Measurements from ENCODE around the gene MAST4.

Gene MAST4

DNA sequence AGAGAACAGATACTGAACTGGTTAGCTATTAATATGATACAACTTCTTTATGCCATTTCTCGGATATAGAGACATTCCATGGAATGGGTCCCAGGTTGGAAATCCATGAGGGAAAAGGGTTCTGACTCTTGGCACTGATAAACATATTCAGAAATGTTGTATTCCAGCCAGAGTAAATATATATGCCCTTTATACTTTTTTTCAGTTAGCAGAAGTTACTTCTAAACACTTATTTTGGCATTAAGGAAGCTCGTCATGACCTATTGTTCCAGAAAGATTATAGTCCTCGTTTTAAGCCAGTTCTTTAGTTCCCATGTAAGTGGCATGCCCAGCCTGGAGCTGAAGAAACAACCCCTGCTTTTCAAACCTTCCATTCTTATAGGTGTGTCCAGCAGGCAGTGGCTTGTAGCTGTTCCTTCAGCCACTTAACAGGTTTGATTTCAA, 418.8 kb downstream of the MAST4 start:
- DNase-seq (ENCODE audit: low read depth in 2 of 2): peak; percentile 50 to 95
- H3K4me3 ChIP-seq (replicated peaks in 1 of 2; ENCODE audit: low read depth in 2 of 2, low read length in 2 of 2): peak overlapping the region; percentile 32 to 34
- TF ChIP-seq, protein P1, sequence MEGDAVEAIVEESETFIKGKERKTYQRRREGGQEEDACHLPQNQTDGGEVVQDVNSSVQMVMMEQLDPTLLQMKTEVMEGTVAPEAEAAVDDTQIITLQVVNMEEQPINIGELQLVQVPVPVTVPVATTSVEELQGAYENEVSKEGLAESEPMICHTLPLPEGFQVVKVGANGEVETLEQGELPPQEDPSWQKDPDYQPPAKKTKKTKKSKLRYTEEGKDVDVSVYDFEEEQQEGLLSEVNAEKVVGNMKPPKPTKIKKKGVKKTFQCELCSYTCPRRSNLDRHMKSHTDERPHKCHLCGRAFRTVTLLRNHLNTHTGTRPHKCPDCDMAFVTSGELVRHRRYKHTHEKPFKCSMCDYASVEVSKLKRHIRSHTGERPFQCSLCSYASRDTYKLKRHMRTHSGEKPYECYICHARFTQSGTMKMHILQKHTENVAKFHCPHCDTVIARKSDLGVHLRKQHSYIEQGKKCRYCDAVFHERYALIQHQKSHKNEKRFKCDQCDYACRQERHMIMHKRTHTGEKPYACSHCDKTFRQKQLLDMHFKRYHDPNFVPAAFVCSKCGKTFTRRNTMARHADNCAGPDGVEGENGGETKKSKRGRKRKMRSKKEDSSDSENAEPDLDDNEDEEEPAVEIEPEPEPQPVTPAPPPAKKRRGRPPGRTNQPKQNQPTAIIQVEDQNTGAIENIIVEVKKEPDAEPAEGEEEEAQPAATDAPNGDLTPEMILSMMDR (IDR thresholded peaks at IDR 0.05; ENCODE audit: low read depth, low read length): no peak

GRCh38 chr5:67015541-67016191, 419.5 kb downstream of the MAST4 start:
- peak; percentile 40 to 64 for DNase-seq (ENCODE audit: low read depth in 2 of 2)
- TF ChIP-seq, protein P1 (IDR thresholded peaks at IDR 0.05; ENCODE audit: low read depth, low read length): no peak
- peak overlapping the region; percentile 32 to 34 for H3K4me3 ChIP-seq (replicated peaks in 1 of 2; ENCODE audit: low read depth in 2 of 2, low read length in 2 of 2)

DNA sequence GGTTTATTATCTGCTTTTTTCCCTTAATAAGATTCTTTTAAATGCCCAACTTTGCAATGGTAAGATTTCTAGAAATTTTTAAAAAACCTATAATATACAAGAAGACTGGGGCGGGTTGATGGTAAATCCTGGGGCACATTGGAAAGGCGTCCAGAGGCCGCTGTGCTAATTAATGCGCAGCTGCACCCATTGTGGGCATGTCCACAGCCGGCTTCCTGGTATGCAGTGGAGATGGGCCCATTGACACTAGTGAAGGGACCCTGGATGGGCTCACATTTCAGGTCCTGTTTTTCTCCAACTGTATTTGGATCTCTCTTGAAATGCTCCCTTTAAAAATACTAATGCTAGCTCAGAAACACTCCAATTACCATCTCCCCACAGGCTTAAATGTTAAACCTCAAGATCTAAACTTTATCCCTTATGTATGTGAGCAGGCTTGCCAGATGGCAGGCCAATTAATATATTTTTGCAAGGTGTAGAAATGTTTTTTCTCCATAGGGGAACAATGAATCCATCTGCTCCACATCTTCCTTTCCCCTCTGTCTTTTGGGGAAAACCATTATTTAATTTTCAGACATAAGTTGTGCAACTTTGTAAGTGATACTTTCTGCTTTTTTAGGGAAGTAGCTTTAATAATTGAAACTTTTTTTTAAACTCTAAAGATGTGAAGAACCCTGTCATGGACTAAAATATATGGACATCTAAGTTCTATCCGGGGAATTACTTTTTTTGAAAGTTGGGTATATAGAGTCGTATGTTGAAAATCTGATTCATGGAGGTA, 423.1 kb downstream of the MAST4 start:
- DNase-seq (ENCODE audit: low read depth in 2 of 2): no peak
- TF ChIP-seq, protein P1 (IDR thresholded peaks at IDR 0.05; ENCODE audit: low read depth, low read length): no peak
- no peak overlapping the region for H3K4me3 ChIP-seq (replicated peaks in 1 of 2; ENCODE audit: low read depth in 2 of 2, low read length in 2 of 2)

DNA sequence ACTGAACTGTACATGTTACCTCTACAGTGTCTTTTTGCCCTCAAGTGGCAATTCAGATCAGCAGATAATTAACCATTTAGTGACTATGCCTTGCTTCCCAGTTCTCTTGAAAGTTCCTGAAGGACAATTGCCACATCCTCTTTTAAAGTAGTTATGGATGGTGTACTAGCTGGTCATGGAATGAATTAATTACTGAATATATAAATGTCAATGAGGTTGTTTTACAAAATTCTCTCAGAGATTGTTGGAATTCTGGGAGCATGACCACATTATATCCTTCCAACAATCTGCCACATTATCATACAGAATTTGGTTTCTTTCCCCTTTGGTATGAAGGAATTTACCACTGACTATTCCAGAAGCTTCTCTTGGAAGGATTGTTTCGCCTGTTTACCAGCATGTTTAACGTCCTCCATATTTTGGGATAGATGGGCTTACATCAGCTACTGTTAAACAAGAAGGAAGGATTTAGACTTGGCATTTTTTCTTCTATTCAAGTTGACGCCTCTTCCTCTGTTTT, 424.0 kb downstream of the MAST4 start:
- TF ChIP-seq, protein P1 (IDR thresholded peaks at IDR 0.05; ENCODE audit: low read depth, low read length): no peak
- no peak for DNase-seq (ENCODE audit: low read depth in 2 of 2)
- H3K4me3 ChIP-seq (replicated peaks in 1 of 2; ENCODE audit: low read depth in 2 of 2, low read length in 2 of 2): no peak overlapping the region

DNA sequence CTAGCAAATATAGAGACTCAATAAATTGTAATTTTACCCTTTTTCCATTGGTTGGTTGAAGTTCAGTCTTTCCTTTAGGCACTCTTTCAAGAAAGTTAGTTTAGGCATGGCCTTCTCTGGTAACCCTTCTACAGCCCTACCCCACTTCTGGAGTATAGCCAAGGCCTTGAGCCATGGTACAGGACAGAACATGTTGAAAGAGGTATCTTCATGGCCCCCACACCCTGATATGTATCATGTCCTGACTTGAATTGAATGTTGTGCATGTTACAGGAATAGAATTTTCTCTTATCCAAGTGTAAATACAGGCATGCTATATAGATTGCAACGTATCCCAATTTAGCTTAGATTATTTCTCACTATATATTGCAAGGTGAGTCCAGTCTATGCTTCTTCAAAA, 424.8 kb downstream of the MAST4 start:
- H3K4me3 ChIP-seq (replicated peaks in 1 of 2; ENCODE audit: low read depth in 2 of 2, low read length in 2 of 2): no peak overlapping the region
- no peak for DNase-seq (ENCODE audit: low read depth in 2 of 2)
- TF ChIP-seq, protein P1 (IDR thresholded peaks at IDR 0.05; ENCODE audit: low read depth, low read length): no peak

- TF ChIP-seq, protein P1 (IDR thresholded peaks at IDR 0.05; ENCODE audit: low read depth, low read length): no peak
- H3K4me3 ChIP-seq (replicated peaks in 1 of 2; ENCODE audit: low read depth in 2 of 2, low read length in 2 of 2): no peak overlapping the region
- no peak for DNase-seq (ENCODE audit: low read depth in 2 of 2)
Observed at GRCh38 chr5:67021521-67021920, 425.3 kb downstream of the MAST4 start.
